ENCODE measurements around the gene ST6GAL1. TPM values are rescaled to one million over a fixed set of nuclear protein-coding genes. Genes with fewer than 3 reads are reported as not detected.
A peak's percentile ranks its signal among the peaks of the same experiment; 100 is the strongest.

The ST6GAL1 gene
- total and polyA plus RNA-seq, 10 of the 15 experiments (the other 5 are each of a cell fraction or from before 2014, with no cell fraction given) = 74.2 to 248 (median 149) TPM

GRCh38 chr3:187027531-187028278 lies 97.4 kb downstream of the ST6GAL1 start (continued):
- TF ChIP-seq USF2 (IDR thresholded peaks at IDR 0.05; ENCODE audit: borderline replicate concordance, low read depth, low read length) (no peak), BCL3 (IDR thresholded peaks at IDR 0.05; ENCODE audit: borderline replicate concordance, insufficient read depth, low read depth, low read length, poor library complexity, severe bottlenecking) (no peak), MTA2 (IDR thresholded peaks at IDR 0.05; ENCODE audit: low read depth) (no peak; the same call in 1 of the 2 replicates), STAT3 (IDR thresholded peaks at IDR 0.05; ENCODE audit: low read depth, low read length) (no peak), POLR2AphosphoS5 (IDR thresholded peaks at IDR 0.05; ENCODE audit: low read length) (peak; percentile 57), ZBTB40 (IDR thresholded peaks at IDR 0.05; ENCODE audit: borderline replicate concordance) (no peak), MEF2A (IDR thresholded peaks at IDR 0.05; ENCODE audit: insufficient read depth, low read depth, low read length) (no peak), SPI1 (IDR thresholded peaks at IDR 0.05; ENCODE audit: borderline replicate concordance, insufficient read depth, low read depth, low read length) (no peak), JUNB (IDR thresholded peaks at IDR 0.05) (no peak), ASH2L (IDR thresholded peaks at IDR 0.05; ENCODE audit: borderline replicate concordance, low read depth) (no peak), PKNOX1 (IDR thresholded peaks at IDR 0.05) (0 out of 2 replicates have a peak, but pooled peaks have one; percentile 11), NR2C1 (IDR thresholded peaks at IDR 0.05) (no peak), CHD4 (IDR thresholded peaks at IDR 0.05) (no peak), ZSCAN29 (IDR thresholded peaks at IDR 0.05) (peak; percentile 34; the same call in 1 of the 2 replicates), BHLHE40 (IDR thresholded peaks at IDR 0.05; ENCODE audit: borderline replicate concordance in 1 of 2, low read depth in 2 of 2, low read length in 1 of 2) (no peak), KLF5 (IDR thresholded peaks at IDR 0.05; ENCODE audit: partially characterized antibody) (peak; percentile 27), HSF1 (IDR thresholded peaks at IDR 0.05; ENCODE audit: low read depth, low read length) (no peak), USF1 (IDR thresholded peaks at IDR 0.05; ENCODE audit: borderline replicate concordance, extremely low read length, insufficient read depth, low read depth, low read length) (no peak), RCOR1 (conservative IDR thresholded peaks at IDR 0.05; ENCODE audit: low read depth, low read length) (no peak)

All from GM12878 (cell line).